HG02943 (cell line): ENCODE measurements around the gene ANTKMT.

Experiments used
- ATAC-seq: cut with Tn5 transposase; IDR thresholded peaks from one replicate; pipeline ENCODE4 v1.9.1; 2021; ENCODE audit warnings: mild to moderate bottlenecking, low read depth, moderate library complexity; ENCODE audit not compliant: unreplicated experiment

Gene ANTKMT

DNA sequence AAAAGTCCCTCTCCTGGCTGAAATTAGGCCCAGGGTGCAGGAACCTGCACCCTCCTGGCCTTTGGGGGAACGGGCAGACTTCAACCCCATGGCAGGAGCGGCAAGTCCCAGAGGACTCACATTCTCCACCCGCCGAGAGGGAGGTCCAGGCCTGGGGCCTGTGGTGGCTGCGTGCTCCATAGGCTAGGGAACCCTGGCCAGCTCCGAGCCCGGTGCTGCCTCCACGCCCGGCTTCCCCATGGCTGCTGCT lies 5.2 kb downstream of the ANTKMT start:
- no peak for ATAC-seq

DNA sequence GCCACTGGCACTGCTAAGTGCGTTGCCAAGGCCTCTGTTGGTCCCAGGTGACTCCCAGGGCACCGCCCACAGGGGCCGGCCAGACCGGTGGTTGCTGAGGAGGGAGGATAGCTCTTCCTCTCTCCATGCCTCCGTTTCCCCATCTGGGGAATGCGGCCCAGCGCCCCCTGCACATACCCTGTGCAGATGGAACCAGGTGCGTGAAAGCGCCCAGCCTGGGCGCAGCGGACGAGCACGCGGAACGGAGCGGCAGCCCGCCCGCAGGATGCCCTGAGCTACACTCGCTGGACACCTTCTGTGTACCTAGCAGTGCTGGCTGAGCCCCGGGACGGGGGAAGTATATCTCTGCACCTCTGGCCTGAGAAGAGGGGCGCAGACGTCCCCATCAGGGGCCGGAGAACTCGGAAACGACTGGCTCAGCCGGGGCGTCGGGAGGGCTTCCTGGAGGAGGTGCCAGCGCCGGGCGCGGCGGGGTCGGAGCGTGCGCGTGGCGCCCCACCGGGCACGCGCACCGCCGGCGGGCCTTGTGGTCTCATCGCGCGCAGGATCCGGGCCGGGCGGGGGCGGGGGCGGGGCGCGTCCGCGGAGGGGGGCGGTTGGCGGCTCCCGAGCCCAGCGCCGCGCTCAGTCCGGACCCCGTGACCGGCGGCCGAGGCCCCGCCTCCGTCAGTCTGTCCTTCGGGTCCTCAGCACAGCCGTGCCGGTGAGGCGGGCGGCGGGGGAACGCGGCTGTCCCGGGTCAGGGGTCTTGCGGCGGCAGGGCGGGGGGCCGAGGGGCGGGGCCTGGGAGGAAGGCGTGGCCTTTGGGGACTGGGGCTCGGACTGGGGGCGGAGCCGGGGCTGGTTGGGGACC lies 5.7 kb downstream of the ANTKMT start, which contains the start of the genes CCDC78 and HAGHL:
Gene CCDC78, minus strand, starts transcription at position 6 of the 853 bp plus-strand sequence. CDS start 76 bp downstream, outside the sequence.
Gene HAGHL, plus strand, starts transcription at position 669 of the 853 bp plus-strand sequence. CDS start 404 bp downstream, outside the sequence.
- no peak for ATAC-seq

DNA sequence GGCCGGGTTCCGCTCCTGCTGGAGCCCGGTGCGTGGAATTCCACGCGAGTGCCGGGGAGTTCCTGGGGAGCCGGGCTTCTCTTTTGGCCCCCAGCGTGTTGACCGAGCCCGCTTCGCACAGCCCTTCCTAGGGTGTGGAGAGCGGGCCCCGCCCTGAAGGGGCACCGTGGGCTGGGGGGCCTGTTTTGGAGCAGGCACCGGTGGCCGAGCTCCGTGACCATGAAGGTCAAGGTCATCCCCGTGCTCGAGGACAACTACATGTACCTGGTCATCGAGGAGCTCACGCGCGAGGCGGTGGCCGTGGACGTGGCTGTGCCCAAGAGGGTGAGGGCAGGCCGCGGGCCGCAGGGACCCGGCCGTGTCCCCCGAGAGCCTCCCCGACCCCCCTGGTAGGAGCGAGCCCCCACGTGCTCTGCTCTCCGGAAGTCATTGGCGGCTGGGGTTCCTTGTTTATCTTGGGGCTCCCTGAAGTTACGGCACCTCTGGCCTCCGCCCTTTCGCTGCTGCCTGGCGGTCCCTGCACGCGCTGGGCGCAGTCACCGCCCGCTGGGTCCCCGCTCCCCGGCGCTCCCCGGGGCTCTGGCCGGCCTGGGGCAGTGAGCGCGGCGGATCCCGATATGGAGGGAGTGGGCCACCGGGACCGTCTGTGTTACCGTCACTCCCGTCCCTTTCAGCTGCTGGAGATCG lies 6.5 kb downstream of the ANTKMT start:
- ATAC-seq = no peak

DNA sequence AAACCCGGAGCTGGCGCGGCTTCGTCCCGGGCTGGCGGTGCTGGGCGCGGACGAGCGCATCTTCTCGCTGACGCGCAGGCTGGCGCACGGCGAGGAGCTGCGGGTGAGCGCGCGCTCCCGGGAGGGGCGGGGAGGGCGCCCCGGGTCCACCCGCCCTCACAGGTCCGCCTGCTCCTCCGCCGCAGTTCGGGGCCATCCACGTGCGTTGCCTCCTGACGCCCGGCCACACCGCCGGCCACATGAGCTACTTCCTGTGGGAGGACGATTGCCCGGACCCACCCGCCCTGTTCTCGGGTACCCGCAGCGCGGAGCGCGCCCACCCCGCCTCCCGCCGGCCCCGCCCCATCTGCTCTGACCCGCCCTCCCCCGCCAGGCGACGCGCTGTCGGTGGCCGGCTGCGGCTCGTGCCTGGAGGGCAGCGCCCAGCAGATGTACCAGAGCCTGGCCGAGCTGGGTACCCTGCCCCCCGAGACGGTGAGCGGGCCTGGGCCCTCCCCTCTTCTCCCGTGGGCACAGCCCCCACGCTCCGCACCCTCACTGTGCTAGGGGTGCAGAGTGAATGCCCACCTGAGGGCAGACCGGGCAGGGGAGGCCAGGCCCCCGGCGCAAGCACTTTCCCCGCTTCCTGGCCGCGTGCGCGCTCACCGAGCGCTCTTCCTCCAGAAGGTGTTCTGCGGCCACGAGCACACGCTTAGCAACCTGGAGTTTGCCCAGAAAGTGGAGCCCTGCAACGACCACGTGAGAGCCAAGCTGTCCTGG lies 7.4 kb downstream of the ANTKMT start:
- ATAC-seq = no peak

DNA sequence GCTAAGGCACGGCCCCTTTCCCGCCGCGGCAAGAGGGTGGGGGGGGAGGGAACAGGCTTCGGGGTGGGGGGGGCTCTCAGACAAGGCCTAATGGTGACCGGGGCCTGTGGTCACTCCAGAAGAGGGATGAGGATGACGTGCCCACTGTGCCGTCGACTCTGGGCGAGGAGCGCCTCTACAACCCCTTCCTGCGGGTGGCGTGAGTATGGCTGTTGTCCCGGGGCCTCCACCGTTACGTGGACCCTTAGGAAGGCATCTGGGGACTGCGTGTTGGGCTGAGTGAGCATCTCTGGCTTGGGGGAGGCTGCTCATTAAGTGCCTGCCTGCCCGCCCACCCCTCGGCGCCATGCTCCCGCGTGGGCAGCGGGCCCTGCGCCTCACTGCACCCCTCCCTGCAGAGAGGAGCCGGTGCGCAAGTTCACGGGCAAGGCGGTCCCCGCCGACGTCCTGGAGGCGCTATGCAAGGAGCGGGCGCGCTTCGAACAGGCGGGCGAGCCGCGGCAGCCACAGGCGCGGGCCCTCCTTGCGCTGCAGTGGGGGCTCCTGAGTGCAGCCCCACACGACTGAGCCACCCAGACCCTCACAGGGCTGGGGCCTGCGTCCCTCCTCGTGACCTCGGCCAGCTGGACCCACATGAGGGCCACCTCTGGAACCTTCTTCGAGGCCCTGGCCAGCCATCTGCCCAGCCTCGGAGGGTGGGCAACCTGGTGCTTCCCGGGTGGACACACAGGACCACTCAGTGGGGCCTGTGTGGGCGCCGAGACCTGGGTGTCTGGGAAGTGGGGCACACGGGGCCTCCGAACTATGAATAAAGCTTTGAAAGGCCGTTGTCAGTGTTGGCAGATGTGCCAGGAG lies 8.2 kb downstream of the ANTKMT start:
- ATAC-seq = no peak

DNA sequence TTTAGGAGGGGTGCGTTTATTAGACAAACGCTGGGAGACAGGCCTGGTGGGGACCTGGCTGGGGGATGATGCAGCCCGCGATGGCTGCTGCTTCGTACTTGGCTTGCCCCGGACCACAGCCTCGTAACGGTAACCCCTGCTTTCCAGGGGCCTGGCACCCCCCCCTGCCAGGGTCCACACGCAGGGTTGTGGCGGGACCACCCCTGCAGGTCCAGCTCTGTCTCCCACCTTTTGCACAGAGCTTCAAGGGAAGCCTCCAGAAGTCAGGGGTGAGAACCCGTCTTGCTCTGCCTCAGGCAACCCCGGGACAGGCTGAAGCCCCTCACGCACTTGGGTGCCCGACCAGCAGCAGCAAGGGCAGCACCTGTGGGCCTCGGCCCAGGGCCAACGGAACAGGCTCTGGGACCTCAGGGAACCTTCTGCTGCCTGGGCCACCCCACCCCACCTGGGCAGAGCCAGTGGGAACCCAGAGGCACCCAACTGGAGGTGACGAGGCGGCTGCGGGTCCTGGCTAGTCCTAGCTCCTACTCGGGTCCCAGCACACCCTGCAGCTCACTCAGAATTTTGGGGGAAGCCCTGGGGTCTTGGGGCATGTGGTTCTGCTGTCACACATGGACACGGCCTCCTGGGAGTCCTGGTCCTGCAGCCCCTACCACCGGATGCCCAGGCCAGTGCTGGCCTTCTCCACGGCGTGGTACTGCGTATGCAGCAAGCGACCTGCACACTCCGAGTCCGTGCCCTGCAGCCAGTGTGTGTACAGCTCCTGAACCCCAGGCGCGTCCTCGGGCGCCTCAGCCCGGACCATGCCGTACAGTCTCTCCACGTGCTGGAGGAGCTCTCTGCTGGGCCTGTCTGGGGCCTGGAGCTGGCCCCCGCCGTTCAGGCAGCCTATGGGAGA lies 9.1 kb downstream of the ANTKMT start:
- ATAC-seq = no peak

DNA sequence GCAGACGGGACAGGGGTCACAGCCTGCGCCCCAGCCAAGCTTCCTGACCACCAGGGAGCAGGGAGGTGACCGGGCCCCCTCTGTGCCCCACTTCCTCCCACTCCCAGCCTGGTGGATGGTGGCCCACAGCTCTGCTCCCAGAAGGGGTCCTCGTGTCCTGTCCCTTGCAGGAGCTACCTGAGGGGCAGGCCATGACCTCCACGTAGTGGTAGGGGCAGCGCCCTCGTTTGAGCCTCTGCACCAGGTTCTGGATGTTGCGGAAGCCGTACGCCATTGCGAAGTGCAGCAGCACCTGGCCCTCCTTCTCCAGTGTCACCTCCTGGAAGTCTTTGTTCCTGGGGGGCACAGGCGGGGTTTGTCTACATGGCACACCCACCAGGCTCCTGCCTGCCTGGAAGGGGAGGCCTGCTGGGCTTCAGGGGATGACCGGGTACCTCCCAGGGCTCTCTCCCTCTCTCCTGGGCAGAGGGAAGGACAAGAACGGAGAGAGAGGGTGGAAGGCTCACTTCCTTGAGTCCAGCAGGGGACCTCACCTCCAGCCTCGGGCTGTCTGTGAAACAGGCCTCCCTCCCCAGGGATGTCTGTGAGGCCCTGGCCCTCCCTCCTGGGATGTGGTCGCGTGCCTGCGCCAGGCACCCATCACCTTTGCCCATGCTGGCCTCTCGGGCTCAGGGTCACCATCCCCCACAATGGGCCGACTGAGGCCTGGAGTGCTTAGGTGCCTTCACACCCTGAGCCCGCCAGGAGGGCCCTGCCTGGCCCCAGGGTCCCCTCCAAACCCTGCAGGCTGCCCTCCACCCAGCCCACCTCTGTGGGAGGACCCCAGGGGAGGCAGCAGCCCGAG lies 9.9 kb downstream of the ANTKMT start:
- ATAC-seq = no peak

DNA sequence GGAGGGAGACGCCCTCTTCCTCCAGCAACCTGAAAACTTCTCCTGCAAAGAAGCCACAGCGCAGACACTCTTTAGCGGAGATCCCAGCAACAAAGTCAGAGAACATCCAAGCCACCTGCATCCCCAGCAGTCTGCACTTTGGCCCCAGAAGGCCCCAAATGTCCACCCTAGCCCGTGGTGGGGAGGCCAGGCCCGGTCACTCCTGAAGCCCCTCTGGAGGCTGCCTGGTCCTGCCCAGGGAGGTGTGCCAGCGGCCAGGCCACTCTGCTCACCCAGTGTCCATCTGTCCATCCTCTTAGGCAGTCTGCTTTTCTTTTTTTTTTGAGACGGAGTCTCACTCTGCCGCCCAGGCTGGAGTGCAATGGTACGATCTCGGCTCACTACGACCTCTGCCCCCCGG lies 11.4 kb downstream of the ANTKMT start:
- ATAC-seq = no peak

DNA sequence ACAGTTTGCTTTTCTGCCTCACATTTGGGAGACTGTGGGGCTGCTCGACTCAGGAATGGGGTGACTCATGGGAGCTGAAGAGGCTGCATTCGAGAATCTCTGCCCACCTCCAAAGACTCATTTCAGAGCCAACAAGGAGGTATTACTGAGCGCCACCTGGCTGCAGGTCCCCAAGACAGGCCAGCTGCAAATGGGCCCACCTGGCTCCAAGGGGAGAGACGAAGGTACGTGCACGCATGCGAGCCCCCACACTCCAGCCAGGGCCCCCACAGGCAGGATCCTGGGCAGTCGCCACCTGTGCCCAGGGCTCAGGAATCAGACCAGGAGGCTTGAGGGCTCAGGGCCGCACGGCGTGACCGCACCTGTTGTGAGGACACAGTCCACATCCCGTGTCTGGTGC lies 12.0 kb downstream of the ANTKMT start:
- no peak for ATAC-seq

DNA sequence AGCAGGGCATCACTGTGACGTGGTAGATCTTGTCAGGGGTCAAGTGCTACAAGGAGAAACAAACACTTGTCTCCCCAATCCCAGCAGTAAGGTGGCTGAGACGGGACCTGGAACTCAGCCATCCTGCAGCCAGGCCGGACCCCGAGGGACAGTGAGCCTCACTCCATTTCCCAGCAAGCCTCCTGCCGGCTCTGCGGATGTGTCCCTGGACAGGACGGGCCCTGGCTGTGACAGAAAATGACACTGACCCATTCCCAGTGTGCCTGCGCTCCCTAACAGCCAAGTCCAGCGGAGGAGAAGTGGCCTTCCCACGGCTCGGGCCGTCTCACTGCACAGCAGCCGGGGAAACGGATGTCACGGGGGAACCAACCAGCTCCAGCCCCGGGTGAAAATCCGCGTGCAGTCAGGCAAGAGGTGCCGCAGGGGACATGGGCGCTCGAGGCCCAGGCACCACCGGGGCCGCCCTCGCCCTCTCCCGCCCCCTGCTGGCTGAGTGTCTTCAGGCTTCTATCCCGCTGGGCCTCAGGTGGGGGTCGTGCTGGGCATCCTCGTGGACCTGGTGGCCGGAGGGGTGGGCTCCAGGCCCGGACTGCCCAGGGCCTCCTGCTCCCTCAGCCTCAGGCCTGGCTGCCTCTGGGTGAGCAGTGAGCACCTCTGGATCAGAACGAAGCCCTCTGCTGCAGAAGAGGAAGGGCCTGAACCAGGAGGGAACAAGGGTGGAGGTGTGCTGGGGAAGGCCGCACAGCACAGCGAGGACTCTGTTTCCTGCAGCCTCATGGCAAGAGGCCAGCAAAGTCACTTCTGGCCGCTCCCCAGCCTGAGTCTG lies 12.6 kb downstream of the ANTKMT start:
- no peak for ATAC-seq

DNA sequence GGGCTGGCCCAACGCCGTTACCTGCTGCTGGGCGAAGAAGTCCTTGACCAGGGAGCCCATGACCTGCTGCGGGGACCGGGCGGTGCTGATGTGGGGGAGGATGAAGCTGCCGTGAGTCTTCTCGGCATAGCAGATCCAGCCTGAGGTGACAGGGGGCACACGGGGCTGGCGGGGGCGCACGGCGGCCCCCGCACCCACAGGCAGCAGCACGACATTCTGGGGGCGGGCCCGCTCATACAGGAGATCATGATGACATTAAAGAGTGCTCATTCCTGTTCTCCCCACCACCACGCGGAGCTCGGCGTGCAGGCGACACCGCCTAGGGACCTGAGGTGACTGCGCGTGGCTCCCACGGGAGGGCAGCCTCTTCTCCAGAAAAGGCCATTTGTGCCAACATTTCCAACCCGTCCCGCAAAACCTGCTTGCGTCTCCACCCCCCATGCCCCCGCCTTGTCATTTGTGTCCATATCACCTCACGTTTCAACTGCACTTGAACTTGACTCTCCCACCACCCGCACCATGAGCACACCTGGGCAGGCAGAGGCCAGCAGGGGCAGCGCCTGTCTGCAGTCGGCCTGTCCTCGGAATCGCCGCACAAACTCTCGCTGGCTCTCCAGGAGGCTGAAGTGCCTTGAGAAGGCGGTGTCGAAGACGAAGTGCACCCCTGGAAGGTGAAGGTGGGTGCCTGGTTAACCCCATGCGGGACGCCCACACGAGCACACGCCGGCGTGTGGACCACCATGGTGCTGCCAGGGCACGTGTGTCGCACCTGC lies 13.4 kb downstream of the ANTKMT start:
- ATAC-seq = no peak

DNA sequence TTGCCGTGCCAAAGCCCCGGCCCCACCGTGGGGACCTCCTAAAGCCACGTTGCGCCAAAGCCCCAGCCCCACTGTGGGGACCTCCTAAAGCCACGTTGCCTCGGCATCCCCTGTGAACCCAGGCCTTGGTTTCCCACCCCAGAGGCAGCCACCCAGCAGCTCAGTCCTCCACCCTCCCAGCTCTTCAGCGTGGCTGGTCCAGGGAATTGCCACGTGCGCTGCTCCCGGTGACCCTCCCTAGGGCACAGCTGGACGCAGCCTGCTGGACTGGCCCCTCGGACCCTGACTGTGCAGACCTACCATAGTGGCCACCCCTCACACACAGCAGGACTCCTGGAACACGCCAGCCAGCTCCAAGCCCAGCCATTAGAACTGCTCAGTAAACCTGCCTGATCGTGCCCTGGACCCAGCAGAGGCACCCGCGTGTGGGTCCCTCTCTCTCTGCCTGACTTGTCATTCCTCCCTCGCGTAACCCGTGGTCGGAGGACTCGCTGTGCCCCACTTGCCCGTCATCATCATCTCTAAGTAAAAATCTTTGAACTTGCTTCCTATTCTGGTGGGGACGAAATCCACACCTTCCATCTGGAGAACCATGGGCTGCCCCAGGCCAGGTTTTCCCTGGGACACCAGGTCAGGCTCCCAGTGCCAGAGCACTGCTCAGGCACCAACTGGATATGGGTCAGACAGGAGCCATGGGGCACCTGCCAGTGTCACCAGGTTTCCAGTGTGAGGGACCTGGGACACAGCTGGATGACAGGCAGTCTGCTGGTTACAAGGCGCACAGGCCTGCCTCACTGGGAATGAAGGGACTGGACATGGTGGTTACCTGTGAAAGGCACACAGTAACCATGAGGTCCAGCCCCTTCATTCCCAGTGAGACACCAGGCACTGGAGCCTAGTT lies 14.3 kb downstream of the ANTKMT start:
- ATAC-seq = no peak

DNA sequence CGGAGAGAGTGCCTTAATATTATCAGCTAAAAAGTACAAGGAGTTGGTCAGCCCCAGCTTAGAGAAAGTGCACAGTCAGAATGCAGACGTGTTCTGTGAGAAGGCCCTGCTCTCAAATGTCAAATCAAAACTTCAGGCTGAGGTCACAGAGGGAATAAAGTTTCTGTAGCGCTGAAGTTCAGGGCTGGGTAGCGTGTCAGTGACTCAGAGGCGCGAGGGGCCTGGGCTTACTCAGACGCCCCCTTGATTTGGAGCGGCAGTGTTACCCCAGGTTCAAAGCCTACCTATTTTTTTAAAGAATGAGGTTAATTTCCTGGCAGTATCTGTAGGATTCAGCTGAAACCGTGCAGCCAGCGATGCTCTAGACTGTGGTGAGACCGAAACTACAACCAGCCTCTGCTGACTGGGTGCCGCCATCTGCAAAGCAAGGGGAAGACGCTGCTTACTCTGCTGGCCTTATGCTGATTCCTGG lies 15.1 kb downstream of the ANTKMT start:
- ATAC-seq = no peak

DNA sequence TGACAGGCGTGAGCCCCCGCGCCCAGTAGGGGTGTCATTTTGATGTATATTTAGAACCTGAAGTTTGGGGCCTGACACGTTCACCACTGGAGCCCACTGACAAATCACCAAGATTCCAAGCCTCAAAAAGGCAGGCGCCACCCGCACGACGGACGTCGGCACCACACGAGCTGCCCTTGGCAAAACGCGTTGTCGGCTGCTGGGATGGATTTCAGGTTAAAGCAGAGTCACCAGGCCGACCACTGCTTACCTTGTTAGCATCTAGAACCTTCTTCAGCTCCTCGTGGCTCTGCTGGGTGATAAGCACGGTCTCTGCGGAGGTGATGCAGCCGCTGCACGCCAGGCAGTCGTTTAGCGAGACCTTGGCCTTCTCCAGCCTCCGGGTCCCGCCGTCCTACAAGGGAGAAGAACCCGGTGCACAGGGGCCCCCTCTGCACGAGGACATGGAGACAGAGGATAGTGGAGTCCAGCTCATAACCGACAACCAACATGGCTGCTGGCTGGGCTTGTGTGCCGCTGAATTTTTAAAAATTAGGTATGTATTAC lies 16.1 kb downstream of the ANTKMT start:
- no peak for ATAC-seq
